GM21825 (cell line): ENCODE data around the gene SP100.
A peak's percentile ranks its signal among the peaks of the same experiment; 100 is the strongest.
"Not testable (repeated sequence)": the region's sequence is repeated elsewhere in the genome, so short reads cannot be mapped to it uniquely, and the experiment has no call there.

Experiments
- ATAC-seq: cut with Tn5 transposase; IDR thresholded peaks from one replicate; pipeline ENCODE4 v1.9.1; 2021; ENCODE audit warnings: mild to moderate bottlenecking, moderate library complexity; ENCODE audit not compliant: unreplicated experiment

SP100 gene

DNA sequence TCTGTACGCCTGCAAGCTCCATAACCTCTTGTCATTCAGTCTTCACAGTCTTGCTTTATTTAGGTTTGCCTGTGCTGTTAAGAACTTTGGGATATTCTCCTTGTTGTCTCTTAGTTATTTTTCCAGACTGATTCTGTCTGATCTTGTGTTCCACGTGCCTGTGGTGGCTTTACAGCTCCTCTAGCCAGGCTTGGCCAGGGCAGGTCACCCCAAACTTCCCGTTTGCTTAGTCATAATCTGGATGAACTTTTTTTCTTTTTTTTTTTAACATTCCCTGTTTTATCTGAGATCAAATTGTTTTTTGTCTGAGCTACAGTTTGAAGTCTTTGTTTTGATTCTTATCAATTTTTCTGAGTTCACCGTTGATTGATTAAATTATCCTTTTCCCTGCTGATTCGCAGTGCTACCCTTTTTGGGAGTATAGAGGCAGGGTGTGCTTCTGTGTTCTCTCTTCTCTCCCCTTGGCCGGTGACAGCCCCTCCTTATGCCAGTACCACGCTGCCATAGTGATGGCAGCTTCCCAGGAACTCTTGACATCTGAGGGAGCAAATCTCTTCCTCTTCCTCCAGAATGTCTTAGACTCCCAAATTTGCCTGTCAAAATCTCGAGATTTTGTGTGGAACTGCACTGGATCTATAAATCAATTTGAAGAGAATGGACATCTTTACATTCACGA lies 2.5 kb downstream of the SP100 start:
- no peak for ATAC-seq

DNA sequence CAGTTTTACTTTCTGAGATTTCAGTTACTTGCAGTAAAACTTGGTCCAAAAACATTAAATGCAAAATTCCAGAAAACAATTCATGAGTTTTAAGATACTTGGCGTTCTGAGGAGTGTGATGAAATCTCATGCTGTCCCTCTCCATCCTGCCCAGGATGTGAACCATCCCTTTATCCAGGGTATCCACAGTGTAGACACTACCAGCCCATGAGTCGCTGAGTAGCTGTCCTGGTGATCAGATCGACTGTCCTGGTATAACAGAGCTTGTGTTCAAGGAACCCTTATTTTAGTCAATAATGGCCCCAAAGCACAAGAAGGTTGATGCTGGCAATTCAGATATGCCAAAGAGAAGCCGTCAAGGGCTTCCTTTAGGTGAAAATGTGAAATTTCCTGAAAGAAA lies 3.2 kb downstream of the SP100 start:
- no peak for ATAC-seq

DNA sequence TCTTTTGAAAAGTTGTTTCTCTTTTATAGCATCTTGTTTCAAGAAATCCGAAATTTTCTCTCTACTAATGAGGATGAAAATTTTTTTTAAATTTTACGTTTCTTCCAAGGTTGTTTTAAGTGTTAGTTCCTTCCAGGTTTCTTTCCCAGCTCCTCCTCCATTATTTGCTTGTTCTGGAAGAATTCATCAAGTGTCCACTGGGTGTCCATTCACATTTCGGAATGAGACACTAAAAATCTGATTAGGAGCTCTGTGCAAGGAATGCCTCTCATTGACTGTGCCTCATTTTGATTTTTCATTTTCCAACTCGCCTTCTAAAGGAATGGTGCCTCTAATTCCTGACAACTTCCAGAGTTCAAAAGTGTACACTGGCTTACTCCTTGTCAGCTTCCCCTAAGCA lies 6.1 kb downstream of the SP100 start:
- ATAC-seq: no peak

DNA sequence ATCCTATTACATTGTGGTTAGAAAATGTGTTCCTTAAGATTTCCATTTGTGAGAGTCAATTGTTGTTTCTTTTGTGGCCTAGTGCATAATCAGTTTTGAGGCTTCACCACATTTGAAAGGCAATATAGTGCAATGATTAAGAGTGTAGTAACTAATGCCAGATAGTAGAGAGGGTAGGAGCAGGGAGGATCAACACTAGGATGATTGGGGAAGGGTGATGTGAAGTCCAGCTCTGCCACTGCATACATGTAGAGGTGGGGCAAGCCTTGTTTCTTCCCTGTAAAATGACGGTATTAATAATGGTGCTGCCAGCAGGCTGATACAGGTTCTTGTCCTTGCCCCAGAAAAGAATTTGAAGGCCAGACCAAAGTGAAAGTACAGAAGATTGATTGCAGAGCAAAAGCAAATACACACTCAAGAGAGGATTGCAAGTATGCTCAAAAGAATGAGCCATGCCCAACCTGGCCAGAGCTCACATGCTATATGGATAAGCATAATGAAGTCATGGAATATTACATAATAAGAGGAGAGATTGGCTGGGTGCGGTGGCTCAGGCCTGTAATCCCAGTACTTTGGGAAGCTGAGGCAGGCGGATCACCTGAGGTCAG lies 8.0 kb downstream of the SP100 start:
- ATAC-seq: no peak

DNA sequence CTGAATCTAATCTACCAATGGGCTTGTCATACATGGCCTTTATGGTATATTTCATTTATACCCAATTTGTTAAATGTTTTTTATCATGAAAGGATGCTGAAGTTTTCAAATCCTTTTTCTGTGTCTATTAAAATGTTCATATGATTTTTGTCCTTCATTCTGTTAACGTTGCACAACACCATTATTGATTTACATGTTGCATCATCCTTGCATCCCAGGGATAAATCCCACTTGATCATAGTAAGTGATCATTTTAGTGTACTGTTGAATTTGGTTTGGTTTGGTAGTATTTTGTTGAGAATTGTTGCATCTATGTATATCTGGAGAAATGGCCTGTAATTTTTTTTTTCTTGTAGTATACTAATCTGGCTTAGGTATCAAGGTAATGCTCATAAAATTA lies 9.4 kb downstream of the SP100 start:
- ATAC-seq: no peak

DNA sequence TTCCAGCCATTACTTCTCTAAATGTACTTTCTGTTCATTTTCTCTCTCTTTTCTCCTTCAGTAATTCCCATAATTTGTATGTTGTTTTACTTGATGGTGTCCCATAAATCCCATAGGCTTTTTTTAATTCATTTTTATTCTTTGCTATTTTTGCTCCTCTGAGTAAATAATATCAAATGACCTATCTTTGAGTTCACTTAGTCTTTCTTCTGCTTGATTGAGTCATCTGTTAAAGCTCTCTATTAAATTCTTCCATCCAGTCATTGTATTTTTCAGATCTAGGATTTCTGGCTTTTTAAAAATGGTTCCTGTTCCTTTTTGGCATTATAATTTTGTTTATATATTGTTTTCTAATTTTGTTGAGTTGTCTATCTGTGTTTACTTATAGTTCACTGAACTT lies 13.5 kb downstream of the SP100 start:
- no peak for ATAC-seq

DNA sequence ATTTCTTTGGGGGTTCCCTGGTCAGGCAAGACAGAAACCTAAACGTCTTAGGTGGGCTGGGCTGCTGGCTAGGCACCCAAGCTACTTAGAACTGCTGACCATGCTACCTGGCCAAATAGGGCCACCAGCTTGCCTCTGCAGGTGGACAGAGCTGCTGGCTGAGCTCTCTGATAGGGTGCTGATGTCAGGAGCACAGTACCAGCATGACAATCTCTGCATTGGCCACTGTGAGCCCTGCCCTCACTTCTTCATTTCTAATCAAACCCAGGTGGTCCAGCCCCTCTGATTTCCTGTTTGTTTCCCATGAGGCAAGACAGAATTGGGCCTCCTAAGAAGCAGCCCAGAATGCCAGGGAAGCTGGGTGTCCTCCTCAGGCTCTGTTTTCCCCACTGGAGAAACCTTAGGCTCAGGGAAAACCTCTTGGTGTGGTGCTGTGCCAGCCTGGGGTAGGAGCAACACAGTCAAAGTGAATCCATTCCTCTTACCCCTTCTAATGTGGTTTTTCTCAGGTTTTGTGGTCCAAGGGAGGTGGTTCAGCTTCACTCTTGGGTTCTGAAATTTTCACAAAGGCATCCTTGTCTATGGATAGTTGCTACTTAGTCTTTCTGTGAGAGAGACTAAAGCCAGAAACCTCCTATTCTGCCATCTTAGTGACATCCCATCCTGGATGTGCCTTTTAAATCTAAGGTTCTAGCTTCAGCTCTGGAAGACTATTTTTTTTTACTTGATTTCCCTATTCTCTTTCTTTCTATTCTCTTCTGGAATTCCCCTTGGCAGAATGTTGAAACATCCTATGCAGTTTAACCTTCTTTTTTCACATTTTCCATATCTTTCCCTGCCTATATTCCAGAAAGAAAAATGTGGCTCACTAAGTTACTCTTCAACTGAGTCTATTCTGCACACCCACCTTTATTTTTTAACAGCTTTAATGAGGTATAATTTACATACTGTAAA lies 15.2 kb downstream of the SP100 start:
- no peak for ATAC-seq

DNA sequence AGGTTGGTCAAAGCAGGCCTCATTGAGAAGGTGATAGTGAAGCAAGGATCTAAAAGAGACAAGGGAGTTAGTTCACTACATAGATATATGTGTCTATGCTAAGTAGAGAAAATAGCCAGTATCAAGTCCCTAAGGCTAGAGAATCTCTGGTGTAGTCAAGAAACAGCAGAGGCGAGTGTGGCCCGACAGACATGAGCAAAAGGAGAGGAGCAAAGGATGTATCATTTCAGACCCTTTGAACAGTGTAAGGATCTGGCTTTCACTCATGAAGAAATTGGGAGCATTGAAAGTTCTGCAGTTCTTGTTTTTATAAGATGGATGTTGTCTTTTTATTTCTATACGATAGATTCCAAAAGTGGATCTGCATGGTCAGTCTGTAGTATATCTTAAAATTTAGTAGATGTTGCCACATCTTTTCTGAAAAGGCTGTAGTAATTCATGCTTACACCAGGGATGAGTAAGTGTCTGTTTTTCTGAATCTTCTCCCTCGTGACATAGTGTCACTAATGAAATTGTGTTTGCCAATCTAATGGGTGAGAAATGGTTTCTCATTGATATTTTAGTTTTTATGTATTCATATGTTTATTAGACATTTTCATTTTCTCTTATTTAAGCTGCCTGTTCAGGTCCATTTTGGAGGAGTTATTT lies 18.8 kb downstream of the SP100 start:
- no peak for ATAC-seq

DNA sequence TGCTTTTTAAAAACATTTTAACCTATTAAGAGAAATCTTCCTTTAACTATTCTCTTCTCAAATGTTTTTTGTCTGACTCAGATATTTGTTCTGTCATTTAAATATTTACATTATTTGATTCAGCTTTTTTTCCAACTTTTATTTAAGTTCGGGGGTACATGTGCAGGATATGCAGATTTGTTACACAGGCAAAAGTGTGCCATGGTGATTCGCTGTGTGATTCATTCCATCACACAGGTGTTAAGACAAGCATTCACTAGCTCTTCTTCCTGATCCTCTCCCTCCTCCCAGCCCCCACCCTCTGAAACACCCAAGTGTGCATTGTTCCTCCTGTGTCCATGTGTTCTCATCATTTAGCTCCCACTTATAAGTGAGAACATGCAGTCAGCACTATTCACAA lies 19.4 kb downstream of the SP100 start:
- ATAC-seq: no peak

DNA sequence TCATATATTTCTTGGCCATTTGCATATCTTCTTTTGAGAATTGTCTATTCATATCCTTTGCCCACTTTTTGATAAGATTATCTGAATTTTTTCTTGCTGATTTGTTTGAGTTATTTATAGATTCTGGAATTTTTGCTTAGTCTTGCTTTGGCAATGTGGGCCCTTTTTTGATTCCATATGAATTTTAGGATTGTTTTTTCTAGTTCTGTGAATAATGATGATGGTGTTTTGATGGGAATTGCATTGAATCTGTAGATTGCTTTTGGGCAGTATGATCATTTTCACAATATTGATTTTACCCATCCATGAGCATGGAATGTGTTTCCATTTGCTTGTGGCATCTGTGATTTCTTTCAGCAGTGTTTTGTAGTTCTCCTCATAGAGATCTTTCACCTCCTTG lies 23.1 kb downstream of the SP100 start:
- ATAC-seq: not testable (repeated sequence)

DNA sequence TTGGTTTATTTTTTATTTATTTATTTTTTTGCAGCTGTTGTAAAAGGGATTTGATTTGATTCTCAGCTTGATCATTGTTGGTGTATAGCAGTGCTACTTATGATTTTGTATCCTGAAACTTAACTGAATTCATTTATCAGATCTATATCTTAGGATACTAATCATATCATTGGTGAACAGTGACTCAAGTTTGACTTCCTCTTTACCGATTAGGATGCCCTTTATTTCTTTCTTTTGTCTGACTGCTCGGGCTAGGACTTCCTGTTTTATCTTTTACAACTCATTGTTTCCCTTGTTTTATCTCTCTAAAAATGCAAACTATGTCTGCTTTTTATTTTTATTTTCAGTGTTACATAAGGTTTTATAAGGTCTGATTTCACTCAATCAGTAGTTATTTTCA lies 23.6 kb downstream of the SP100 start:
- ATAC-seq: no peak

DNA sequence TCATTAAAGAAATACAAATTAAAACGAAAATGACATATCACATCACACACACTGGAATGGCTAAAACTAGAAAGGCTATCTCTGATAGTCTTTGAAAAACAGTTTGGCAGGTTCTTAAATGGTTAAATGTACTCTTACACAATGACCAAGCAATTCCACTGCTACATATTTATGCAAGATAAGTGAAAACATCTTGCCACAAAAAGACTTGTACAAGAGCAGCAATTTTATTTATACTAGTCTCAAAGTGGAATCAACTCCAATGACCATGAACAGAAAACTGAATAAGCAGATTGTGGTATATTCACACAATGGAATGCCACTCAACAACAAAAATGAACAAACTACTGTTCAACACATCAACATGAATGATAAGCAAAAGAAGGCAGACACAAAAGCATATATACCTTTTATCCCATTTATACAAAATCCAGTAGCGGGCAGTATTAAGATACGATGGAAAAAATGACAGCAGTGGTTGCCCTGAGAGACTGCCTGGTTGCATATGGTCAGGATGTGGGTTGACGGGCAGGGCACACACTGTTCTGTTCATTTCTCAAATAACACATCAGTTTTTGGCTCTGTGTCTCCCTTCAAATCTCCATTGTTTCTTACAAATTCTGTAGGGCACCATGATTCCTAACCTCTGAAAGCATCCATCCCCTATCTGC lies 25.4 kb downstream of the SP100 start:
- peak; percentile 55 for ATAC-seq

DNA sequence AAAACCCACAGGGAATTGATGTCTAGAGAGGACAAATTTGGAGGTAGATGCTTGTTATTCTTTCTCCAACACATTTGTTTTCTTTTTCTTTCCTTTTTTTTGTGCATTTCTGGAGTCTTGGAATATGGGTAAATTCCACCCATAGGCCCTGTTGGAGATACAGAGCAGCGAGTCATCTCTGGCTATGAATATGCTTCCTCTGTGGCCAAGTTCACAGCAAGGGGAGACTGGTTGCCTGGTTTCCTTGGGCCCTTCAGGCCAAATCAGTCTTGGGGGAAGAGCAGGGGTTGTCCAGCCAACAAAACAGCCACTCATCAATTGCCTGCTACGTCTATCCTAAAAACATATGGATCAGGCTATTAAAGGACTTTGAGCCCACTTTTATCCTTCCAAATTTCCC lies 27.5 kb downstream of the SP100 start:
- no peak for ATAC-seq

DNA sequence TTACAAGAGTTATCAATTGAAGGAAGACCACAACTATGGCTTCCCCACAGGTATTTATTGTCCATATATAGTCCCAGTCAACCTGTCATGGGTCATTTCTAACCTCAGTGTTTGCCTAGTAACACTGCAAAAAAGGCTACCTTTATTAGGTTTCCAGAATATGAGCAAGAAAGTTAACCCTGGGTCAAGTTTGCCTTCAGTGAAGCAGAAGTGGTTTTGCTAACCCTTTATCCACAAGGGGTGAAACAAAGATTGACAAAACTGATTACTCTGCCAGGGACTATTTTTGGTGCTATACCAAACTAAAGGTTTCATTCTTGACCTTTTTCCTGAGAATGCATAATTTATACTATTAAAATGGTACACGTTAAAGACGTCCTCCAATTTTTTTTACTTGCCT lies 28.8 kb downstream of the SP100 start:
- ATAC-seq: no peak

DNA sequence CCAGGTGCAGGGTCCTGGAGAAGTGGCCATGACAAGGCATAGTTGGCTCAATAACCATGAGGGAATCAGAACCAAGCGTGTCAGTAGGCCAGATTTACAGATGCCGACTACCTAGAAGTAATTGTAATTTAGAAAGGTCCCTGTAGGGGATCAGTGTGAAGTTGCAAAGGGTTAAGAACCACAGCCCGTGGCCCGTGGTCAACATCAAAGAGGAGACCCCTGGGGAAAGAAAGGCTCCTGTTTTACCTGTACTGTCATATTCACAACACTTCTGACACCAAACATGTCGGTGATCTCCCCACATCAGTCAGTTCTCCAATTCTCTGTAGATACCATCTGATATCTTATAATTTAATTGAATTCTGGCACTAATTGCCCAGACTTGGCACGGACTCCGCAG lies 31.0 kb downstream of the SP100 start:
- ATAC-seq: no peak

DNA sequence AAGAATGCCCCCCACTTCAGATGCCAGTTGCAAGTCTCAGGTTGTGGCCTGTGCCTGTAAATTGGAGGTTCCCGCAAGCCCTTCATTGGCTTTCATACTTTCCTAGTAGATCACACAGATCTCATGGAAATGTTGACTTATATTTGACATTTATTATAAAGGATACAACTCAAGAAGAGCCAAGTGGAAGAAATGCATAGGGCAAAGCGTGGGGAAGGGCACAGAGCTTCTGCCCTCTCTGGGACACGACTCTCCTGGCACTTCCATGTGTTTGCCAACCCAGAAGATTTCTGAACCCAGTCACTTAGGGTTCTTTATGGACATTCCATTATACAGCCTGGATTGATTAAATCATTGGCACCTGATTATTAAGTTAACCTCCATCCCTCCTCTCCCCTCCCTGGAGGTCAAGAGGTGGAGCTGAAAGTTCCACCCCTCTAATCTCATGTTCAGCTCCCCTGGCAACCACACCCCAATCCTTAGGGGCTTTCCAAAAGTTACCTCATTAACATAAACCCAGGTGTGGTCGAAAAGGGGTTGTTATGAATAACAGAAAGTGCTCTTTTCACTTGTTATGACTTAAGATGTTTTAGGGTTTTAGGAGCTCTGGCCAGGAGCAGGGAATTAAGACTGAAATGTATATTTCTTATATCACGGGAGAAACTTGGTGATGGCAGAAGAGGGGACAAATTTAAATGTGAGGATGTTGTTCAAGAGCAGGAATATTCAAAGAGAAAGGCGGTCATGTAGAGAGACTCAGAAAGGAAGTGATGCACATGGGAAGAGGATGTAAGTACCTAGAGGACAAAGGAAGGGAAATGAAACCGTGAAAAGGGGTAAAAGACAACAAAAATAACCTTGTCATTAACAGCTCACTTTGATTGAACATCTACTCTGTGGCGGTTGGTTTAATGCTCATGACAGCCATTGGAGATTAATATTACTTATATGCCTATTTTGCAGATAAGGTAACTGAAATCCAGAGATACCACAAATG lies 31.8 kb downstream of the SP100 start:
- peak; percentile 71 for ATAC-seq

DNA sequence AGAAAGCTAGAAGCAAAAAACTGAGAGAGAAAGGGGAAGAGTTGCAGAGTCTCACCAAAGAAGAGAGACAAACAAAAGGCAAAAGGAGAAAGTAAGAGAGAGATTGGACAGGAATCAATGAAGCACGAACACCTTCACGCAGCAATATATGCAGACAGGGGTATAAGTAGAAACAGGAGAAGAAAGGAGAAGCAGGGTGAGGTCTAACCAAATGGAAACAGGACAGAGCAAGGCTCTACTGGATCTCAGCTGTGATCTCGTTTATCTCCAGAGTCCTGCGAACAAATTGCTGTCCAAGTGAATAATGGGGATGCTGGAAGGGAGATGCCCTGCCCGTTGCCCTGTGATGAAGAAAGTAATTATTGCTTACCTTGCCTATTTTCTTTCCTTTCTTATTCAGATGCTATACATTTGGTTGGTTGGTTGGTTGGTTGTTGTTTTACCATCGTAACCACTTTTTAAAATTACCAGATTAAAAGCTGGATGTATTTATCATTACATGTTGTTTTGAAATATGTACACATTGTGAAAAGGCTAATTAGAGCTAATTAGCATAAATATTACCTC lies 34.0 kb downstream of the SP100 start:
- ATAC-seq: no peak

DNA sequence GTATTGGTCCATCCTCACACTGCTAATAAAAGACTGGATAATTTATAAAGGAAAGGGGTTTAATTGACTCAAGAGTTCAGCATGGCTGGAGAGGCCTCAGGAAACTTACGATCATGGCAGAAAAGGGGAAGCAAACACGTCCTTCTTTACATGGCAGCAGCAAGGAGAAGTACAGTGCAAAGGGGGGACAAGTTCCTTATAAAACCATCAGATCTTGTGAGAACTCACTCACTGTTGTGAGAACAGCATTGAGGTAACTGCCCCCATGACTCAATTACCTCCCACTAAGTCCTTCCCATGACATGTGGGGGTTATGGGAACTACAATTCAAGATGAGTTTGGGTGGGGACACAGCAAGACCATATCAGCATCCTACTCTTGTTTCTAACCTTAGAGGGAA lies 37.0 kb downstream of the SP100 start:
- no peak for ATAC-seq

DNA sequence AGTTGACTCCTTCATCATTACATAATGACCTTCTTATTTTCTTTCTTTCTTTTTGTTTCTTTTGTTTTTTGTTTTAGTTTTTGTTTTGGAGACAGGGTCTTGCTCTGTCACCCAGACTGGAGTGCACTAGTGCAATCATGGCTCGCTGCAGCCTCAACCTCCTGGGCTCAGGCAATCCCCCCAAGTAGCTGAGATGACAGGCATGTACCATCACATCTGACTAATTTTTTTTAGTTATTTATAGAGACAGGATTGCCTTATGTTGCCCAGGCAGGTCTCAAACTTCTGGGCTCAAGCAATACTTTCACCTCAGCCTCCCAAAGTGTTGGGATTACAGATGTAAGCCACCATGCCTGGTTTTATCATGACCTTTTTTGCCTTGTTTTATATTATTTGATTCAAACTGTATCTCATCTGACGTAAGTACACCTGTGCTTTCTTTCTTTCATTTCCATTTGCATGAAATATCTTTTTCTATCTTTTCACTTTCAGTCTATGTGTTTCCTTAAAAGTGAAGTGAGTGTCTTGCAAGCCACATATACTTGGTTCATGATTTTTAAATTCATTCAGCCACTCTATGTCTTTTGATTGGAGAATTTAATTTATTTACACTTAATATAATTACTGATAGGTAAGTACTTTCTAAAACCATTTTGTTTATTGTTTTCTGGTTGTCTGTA lies 39.1 kb downstream of the SP100 start:
- ATAC-seq: no peak
